Stimulated activated CD4-positive, alpha-beta T cell treated with anti-CD3 and anti-CD28 coated beads, TNF-alpha, amount 100 ng/mL, for 48 hours (primary cell): ENCODE results near the gene FABP6.

ENCODE experiments used
- DNase-seq, 3 donors: peaks; one replicate each; pipeline ENCODE4 v3.0.0-alpha.2; 2020; ENCODE audit warnings: low read depth in 3 of 3

FABP6 gene

DNA sequence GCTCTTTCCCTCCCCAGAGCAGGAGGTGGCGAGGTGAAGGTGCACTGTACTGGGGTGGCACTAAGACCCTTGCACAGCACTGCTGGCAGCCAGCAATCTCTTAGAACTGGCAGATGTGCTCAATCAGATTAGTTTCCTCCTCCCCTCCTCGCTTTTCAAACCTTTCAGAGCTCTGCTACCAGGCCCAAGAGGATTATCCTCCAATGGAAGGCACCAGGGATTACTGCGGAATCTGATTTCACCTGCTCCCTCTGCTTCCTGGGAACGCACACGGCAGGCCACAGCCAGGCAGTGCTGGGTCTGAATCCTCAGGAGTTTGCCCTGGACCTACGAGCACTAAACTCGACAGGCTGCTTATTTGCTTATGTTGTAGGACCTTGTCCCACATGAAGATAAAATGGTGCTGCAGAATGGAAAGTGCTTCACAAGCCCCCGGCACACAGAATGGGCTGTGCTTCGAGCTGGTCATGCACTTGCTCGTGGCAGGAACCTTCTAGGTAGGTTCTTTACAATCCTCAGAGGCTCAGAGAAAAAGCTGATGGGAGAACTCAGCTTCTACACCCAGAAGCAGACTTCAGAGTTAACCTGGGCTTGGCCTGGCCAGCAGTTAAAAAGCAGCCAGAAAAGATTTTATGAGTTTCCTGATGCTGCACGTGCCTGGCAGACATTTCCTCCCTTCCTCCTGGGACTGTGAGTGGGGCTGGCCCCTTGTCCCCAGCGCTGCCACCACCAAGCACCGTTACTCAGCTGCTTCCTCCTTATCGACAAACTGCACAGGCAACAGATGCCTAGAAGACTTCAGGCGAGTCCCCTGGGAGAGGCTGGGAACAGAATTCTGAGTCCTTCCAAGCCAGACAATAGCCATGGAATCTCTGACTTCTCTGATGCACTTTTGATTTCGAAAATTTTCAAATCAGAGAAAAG is 33.1 kb downstream of the FABP6 start:
- DNase-seq = no peak

GRCh38 chr5:160263326-160263855 is 34.1 kb downstream of the FABP6 start:
- no peak for DNase-seq

DNA sequence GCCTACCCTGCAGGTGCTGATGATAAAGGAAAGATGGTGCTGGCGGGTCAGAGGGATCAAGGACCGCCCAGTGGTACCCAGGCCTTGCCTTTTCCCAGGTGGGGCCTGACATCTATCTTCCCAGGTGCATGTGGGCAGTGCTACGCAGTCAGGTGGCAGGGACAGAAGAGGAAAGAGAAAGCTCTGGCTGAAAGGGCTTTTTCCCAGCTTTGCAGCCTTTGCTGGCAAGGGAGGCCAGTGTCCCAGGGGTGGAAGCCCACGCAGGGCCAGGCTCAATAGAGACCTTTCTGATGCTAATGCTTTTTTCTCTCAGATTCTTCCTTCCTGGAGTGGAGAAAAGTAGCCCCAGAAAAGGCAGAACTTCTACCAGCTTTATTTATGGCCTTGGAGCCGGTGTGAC is 36.7 kb downstream of the FABP6 start:
- DNase-seq = no peak

DNA sequence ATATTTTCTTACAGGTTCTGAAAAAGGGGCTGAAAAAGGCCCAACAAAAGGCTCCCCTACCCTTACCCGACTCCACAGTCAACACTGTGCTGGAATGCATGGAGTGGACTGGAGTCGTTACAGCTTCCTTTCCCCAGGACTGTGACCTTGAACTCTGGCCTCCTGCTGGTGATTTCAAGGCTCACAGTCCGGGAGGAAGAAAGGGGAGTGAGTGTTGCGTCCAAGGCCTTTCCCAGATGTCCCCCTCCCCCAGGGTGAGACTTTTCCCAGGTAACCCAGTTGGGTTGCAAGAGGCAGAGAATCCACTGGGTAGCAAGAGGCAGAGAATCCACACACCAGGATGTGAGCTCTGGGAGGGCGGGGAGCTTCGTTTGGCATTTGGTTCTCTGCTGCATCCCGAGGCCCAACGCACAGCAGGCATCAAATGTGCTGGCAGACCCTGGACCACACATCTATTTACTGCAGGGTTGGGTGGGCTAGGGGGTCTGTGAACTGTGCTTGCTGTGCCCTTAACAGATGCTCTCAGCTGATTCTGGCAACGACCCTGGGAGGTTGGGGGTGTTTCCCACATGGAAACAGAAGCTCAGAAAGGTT is 37.5 kb downstream of the FABP6 start:
- no peak for DNase-seq

DNA sequence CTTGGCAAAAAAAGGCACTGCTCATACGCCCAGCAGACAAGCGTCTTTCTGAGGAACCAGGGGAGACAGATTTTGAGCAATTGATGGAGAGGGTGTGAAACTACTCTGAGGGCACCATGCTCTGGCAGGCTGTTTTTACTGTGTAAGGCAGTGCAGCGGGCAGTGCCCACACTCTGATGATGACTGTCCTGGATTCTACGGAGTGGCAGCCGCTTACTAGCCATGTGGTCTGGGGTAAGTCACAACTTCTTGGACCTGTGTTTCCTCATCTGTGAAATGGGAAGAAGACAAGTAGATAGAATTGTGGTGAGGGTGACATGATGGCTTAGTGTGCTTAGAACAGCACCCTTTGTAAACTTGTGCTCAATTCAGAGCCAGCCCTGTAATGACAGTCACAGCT is 38.8 kb downstream of the FABP6 start:
- DNase-seq = no peak

GRCh38 chr5:160269017-160269416 is 39.7 kb downstream of the FABP6 start:
- no peak for DNase-seq

GRCh38 chr5:160270704-160271103 is 41.4 kb downstream of the FABP6 start:
- DNase-seq = no peak

GRCh38 chr5:160271396-160271795 is 42.1 kb downstream of the FABP6 start:
- DNase-seq = no peak

GRCh38 chr5:160271836-160272235 is 42.5 kb downstream of the FABP6 start:
- DNase-seq = no peak

DNA sequence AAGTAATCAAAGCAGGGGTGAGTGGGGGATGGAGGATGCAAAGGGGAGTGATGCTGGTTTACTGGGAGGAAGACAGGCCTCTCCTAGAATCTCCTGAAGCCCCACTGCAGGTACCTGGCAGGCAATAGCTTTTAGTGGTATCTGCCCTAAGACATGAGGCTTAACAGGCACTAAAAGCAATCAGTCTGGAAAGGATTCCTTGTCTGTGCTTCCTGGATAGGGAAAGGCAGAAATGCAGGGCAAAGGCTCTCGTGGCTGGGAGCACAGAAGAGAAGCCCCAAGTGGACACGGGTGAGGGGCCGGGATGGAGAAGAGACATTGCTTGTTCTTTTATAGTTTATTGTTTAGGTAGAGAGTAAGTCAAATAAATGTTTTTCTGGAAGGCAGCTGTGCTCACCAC is 43.0 kb downstream of the FABP6 start:
- no peak for DNase-seq

- no peak for DNase-seq
These were observed 43.6 kb downstream of the FABP6 start for GRCh38 chr5:160272889-160273288.

GRCh38 chr5:160274483-160274931 is 45.2 kb downstream of the FABP6 start:
- DNase-seq = no peak

GRCh38 chr5:160278343-160278742 is 49.0 kb downstream of the FABP6 start:
- DNase-seq = no peak

DNA sequence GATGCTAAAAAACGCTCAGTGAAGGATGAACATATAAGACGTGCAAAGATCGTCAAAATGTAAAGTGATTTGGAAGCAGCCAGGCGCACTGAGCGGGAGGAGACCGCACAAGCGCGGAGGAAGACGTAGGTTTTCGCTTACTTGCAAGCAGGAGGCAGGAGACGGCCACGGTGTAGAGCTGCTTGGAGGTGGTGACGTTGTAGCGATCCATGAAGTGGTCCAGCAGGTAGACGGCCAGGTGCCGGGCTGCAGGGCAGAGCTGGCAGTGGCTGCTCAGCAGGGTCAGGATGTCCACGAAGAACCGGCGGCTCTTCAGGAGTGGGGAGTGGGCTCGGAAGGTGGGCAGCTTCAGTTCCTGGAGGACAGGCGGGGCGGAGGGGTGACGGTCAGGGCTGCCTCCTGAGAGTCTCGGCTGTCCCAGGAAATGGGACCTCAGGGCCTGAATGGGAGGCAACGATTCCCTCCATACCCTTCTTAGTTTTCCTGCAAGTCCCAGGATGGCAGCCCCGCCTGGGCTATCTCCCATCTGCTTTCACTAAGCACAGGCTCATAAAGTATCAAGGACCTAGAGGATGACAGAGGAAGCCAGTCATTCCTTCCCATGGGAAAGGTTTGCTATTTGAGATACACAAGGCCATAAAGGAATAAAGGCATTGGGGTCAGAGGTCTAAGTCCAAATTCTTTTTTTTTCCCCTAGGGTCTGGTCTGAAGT is 51.2 kb downstream of the FABP6 start:
- no peak for DNase-seq

- no peak for DNase-seq
These were observed 52.0 kb downstream of the FABP6 start for GRCh38 chr5:160281275-160281674.

DNA sequence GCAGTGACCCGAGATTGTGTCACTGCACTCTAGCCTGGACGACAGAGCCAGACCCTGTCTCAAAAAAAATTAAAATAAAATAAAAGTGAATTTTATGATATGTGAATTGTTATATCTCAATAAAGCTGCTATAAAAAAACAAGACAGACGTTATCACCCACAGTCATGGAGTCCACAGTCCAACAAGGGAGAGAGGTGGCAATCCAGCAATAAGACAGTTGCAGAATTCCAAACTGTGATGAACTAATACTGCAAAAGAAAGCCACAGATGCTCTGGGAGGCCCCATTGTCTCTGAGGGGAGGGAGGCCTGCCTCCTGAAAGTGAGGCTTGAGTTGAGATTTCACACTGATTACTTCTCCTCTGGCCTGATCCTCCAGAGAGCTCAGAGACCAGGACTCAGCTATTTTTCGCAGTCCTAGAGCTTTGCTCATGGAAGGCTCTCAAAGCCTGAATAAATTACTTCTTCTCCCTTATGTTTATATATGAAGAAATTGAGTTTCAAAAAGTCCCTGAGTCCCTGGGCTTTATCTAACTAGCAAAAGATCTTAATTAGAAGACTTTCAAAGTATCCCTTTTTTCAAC is 55.1 kb downstream of the FABP6 start:
- no peak for DNase-seq

DNA sequence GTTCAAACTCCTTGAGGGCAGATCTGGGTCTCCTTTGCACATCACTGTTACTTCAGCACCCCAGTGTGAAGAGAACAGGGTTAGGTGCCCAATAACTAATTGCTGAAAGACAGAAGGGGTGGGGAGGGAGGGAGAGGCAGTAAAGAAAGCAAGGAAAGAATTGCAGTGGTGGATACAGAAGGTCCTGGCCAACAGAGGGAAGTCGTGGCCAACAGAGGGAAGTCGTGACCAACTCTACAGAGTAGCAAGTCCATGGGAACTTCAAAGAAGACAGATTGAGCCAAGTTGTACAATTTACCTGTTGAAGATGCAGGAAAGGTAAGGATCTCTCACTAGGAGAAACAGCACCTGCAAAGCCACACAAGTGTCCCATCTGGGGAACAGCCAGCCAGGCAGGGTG is 56.0 kb downstream of the FABP6 start:
- DNase-seq = no peak

GRCh38 chr5:160286947-160287346 is 57.6 kb downstream of the FABP6 start:
- DNase-seq = no peak

DNA sequence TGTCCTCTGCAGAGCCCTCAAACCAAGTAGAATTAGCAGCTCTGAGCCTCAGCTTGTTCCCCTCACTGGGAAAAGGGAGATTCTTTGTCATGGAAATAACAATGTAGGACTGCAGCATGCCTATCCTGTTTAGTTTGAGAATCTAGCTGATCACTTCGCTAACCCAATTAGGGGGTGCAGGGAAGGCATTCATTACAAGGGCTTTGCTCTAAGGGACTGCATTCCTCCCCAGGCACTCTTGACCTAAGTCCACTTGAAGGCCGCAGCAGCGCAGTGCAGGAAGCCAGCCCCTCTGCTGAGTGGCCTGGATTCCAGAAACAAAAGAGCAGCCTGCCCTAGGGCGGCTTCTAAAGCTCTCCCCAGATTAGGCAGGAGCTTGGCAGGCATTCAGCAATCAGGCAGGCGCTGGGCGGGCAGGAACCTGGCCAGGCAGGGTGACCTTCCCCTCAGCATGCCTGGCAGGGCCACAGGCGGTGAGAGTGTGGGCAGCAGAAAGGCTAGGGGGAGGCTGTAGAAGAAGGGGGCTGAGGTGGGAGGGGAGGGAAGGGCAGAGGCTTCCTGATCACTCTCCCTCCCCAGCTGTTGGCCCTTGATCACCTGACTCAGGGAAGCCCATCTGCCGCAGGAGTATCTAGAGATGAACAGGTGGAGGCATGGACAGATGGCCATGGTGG is 58.2 kb downstream of the FABP6 start:
- no peak for DNase-seq
